GM19023 (cell line): ENCODE data around the gene COIL.
"Not testable (repeated sequence)": the region's sequence is repeated elsewhere in the genome, so short reads cannot be mapped to it uniquely, and the experiment has no call there.

Experiments used
- ATAC-seq: cut with Tn5 transposase; IDR thresholded peaks from one replicate; pipeline ENCODE4 v1.9.1; 2021; ENCODE audit warnings: mild to moderate bottlenecking, moderate library complexity; ENCODE audit not compliant: unreplicated experiment

COIL gene, protein sequence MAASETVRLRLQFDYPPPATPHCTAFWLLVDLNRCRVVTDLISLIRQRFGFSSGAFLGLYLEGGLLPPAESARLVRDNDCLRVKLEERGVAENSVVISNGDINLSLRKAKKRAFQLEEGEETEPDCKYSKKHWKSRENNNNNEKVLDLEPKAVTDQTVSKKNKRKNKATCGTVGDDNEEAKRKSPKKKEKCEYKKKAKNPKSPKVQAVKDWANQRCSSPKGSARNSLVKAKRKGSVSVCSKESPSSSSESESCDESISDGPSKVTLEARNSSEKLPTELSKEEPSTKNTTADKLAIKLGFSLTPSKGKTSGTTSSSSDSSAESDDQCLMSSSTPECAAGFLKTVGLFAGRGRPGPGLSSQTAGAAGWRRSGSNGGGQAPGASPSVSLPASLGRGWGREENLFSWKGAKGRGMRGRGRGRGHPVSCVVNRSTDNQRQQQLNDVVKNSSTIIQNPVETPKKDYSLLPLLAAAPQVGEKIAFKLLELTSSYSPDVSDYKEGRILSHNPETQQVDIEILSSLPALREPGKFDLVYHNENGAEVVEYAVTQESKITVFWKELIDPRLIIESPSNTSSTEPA

DNA sequence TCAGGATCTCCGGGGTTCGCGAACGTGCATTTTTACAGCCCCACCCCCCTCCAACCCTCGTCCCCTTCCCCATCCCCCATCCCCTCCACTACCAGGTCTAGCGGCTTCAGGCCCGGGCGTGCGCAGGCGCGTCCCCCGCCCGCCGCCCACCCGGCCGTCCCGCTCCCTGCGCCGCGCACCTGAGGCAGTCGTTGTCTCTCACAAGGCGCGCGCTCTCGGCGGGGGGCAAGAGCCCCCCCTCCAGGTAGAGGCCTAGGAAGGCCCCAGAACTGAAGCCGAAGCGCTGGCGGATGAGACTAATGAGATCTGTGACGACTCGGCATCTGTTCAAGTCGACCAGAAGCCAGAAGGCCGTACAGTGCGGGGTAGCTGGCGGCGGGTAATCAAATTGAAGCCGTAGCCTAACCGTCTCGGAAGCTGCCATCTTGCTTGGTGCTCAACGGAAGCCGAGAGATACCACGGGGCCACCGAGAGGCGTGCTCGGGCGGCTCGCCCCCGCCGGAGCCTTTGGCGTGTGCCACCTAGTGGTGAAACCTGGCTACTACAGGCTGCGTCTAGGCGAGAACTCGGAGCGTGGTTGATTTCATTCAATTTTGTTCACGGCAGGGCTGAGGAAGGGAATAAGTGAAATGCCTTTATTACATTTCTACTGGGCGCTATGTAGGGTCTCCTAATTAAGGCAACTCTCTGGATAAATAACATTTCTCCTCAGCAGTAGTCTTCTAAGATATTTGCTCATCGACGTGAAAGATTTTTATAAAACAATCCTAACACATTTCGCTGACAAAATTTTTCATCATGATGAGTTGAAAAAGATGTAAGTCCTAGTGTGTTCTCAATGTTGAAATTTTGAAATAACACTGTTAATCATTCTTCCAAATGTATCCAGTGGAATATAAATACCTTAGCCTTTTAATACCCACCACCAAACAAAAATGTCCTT is at the start of gene COIL:
Gene COIL, minus strand, starts transcription at position 455 of the 943 bp plus-strand sequence. Its CDS starts 31 bp downstream, at position 424.
- peak; percentile 98 for ATAC-seq

DNA sequence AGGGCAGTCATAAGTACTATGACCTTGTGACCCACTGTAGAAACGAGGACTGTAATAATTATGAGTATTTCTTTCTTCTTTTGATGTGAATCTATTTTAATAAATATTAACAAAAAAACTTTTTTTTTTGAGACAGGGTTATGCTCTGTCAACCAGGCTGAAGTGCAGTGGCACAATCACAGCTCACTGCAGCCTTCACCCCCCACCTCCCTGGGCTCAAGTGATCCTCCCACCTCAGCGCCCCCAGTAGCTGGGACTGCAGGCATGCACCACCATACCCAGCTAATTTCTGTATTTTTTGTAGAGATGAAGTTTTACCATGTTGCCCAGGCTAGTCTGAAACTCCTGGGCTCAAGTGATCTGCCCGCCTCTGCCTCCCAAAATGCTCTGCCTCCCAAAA is 49.6 kb upstream of the COIL start:
- no peak for ATAC-seq

DNA sequence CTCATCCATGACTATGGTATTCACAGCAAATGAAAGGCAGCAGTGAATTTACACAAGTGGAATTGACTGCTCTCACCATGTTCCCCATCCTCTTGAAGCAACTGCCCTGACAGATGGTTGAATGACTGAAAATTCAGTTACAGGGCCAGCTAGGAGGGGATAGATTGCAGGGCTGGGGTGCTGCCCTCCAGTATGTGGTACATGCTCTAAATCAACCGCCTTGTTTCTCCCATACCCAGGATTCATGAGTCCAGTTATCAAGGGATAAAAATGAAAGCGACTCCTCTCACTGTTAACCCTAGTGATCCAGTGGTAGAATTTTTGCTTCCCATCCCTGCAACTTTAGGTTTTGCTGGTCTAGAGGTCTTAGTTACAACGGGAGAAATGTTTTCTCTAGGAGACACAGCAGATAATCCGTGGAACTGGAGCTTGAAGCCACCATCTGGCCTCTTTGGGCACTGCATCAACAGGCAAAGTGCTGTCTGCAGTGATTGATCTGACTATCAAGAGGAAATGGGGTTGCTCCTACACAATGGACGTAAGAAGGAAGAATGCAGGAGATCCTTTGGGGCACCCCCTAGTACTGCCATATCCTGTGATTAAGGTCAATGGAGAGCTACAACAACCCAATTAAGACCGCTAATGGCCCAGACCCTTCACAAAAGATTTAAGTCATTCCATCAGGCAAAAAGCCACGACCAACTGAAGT is 49.0 kb upstream of the COIL start:
- ATAC-seq = no peak

DNA sequence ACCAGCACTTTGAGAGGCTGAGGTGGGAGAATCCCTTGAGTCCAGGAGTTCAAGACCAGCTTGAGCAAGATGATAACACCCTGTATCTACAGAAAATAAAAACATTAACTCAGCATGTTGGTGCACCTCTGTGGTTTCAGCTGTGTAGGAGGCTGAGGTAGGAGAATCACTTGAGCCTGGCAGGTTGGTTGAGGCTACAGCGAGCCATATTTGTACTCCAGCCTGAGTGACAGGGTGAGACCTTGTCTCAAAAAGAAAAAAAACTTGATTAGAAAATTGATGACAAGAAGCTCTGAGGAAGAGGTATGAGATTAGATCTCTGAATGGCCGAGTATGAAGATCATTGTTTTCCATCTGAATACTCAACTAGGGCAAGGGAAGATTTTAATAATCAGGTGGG is 48.1 kb upstream of the COIL start:
- no peak for ATAC-seq

DNA sequence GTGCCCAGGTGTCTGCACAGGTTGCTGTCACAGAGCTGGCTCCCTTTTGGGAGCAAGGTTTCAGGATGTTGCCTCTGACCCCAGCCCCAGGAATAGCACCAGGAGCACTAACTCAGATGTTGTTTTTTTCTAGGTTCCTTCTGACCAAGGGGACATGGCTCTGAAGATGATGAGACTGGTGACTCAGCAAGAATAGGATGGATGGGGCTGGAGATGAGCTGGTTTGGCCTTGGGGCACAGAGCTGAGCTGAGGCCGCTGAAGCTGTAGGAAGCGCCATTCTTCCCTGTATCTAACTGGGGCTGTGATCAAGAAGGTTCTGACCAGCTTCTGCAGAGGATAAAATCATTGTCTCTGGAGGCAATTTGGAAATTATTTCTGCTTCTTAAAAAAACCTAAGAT is 45.2 kb upstream of the COIL start:
- no peak for ATAC-seq

- peak; percentile 75 for ATAC-seq
Measured at GRCh38 chr17:57004944-57005579, 44.2 kb upstream of the COIL start.

GRCh38 chr17:57002904-57003303 is 42.1 kb upstream of the COIL start:
- no peak for ATAC-seq

DNA sequence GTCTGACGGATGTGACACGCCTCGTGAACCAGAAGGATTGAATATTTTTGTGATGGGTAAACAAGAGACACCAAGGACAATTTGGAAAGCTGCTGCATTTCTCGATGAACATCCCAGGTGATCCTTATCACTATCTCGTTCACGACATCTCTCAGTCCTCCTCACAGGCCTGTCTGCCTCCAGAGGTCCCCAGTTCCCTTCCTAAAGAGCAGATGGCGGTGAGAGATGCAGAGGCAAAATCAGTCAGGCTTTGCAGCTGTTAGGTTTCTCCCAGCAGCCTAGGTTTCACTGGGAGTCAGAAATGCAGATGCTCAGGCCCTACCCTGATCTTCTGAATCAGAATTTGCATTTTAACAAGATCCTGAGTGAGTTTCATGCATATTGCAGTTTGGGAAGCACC is 40.7 kb upstream of the COIL start:
- ATAC-seq = no peak

DNA sequence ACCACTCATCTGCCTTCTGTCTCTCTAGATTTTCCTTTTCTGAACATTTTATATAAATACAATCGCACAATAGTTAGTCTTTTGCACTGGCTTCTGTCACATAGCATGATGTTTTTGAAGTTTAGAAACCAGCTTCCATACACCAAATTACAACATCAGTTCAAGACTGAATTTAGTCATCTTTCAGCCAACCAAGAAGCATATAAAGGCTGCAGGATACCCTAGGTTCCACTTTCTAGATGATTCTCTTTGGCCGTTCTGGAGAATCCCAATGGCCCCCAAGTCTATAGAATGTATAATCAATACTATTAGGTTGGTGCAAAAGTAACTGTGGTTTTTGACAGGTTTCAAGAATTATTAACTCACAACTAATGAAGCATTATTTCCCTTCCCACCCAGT is 36.5 kb upstream of the COIL start:
- ATAC-seq = no peak

DNA sequence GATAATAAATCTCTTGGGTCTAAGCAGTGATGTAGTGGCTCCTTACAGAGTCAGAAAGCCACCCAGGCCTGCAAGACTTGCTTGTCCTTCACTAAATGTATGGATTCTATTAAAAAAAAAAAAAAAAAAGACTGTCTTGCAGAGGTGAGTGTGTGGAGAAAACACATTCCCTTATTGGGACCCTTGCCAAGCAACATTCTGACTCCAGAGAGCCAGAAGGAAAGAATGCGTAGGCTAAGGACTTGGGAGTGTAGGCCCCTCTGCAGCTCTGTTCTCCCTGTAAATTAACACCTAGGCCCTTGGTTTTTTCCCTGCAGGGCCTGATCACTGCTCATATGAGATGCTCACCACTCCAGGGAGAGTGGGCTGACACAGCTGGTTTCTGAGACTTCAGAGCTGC is 34.9 kb upstream of the COIL start:
- ATAC-seq = no peak

DNA sequence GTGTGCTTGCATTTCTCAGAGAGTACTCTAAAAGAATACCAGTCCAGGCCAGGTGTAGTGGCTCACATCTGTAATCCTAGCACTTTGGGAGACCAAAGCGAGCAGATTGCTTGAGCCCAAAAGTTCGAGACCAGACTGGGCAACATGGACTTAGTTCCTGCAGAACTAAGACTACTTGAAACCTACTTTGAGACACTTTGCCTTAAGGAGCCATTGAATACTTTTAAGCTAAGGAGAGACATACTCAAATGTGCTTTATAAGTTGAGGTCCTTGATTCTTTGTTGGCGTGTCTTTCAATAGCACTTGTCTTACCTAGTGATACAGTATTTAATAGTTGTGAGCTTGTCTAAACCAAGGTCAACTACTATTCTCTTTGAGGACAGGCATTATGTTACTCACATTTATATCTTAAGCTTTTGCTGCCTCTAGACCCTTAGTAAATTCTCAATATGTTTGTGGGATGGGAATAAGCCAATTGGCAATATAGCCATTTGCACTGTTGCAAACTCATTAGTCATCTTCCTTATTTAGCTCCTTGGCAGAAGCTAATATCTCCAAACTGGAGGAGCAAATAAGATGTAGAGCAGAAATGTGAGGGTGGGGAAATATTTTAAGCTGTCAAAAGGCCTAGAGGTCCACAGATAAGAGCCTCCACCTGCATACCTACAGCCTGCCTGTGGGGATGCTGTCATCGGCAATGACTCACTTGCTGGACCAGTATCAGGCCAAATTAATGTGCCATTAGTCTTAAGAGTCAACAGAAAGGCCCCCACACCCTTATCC is 33.4 kb upstream of the COIL start:
- no peak for ATAC-seq

- no peak for ATAC-seq
Measured at GRCh38 chr17:56992364-56992763, 31.5 kb upstream of the COIL start.

- no peak for ATAC-seq
Measured at GRCh38 chr17:56988901-56989572, 28.2 kb upstream of the COIL start.

- ATAC-seq = no peak
Measured at GRCh38 chr17:56987283-56987834, 26.5 kb upstream of the COIL start.

- no peak for ATAC-seq
Measured at GRCh38 chr17:56985371-56986162, 24.7 kb upstream of the COIL start.

DNA sequence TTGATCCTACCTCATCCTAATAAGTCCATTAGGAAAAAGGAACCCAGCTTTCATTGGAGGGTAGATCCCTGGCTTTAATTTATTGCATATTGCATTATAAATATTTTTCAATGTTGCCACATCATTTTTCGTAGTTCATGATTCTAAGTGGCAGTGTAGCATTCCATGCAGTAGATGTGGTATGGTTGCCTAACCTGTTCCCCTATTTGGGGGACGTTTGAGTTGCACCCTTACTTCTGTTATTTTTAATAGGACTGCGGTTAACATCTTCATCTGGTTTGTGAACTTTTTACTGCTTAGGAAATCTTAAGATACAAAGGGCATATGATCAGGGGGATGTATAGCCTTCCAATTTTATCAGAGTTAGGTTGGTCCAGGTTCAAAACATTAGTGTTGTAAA is 22.5 kb upstream of the COIL start:
- ATAC-seq = no peak

GRCh38 chr17:56982312-56982711 is 21.5 kb upstream of the COIL start:
- no peak for ATAC-seq

- not testable (repeated sequence) for ATAC-seq
Measured at GRCh38 chr17:56980526-56980925, 19.7 kb upstream of the COIL start.
